ENCODE data around the gene THRB. TPM values are rescaled to one million over a fixed set of nuclear protein-coding genes. Genes with fewer than 3 reads are reported as not detected.

Gene THRB
- total RNA-seq, 6 experiments from 2014 or later, result 14.5 to 29.5 (median 17.3) TPM

DNA sequence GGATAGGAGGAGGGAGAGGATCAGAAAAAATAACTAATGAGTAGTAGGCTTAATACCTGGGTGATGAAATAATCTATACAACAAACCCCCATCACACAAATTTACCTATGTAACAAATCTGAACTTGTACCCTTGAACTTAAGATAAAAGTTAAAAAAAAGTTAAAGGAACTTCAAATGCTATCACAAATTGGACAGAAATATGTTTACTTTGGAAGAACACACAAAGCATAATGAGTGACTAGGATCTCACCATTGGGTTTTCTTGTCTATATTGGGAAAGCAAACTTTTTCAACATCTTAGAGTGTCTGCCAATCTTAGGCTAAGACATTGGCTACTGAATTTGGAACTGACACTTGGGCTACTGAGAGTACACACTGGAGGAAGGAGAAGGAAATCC lies 140.4 kb downstream of the THRB start:
- H3K4me1 ChIP-seq, result peaks cover 0 to 33% (median 11%) of the 10 kb centered on the region in 4 donors
- no peaks in the 10 kb centered on the region for H3K36me3 ChIP-seq
- H3K4me3 ChIP-seq, result no peak overlapping the region
- TF ChIP-seq, protein P1, sequence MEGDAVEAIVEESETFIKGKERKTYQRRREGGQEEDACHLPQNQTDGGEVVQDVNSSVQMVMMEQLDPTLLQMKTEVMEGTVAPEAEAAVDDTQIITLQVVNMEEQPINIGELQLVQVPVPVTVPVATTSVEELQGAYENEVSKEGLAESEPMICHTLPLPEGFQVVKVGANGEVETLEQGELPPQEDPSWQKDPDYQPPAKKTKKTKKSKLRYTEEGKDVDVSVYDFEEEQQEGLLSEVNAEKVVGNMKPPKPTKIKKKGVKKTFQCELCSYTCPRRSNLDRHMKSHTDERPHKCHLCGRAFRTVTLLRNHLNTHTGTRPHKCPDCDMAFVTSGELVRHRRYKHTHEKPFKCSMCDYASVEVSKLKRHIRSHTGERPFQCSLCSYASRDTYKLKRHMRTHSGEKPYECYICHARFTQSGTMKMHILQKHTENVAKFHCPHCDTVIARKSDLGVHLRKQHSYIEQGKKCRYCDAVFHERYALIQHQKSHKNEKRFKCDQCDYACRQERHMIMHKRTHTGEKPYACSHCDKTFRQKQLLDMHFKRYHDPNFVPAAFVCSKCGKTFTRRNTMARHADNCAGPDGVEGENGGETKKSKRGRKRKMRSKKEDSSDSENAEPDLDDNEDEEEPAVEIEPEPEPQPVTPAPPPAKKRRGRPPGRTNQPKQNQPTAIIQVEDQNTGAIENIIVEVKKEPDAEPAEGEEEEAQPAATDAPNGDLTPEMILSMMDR (IDR thresholded peaks at IDR 0.05), result no peak
- no peak for TF ChIP-seq POLR2A (IDR thresholded peaks at IDR 0.05)
- H3K27me3 ChIP-seq, result no peaks in the 10 kb centered on the region
- no peaks in the 10 kb centered on the region for H3K9me3 ChIP-seq
- intact Hi-C loops (cut with DNase I), result loop anchor here in 1 of 2 donors (10.0 kb wide), 1 partner anchor 79 kb away; no protein-coding TSS in a partner anchor
- peak overlapping the region in 1 of 3 donors; percentile 17 for H3K27ac ChIP-seq
- ATAC-seq (peak; percentile 34 to 78 (median 58)), DNase-seq (no peak)

DNA sequence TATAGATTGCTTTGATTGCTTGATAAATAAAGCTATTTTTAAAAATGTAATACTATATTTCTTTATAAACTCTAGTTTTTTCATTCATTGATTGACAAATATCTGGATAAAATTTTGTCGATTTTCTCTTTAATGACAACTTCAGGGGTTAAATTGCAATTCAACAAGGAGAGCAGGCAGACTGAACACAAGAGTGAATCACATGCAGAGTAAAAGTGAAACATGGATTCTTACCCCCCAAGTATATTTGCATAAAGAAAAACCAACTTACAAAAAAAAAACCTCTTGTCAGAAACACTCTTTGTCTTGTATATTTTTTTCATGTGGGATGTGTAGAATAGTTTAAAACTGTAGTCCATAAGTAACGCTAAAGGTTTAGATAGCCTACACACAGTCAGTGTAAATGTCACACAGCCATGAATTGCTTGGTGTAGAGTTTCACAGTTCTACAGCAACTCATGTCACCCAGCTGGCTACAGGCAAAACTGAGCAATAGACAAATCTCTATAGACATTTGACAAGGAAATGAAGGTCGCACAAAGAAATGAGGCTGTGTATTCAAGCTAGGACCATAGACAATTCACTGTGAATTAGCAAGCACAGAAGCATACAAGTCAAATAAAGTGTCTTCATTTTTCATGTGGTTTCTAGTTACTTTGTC lies 141.6 kb downstream of the THRB start:
- DNase-seq (no peak), ATAC-seq (peak in 2 of 4 donors; percentile 18 to 29)
- TF ChIP-seq POLR2A (IDR thresholded peaks at IDR 0.05), result no peak
- TF ChIP-seq, protein P1 (IDR thresholded peaks at IDR 0.05), result no peak
- 43% methylated on average over 3 of the region's 3 CpGs for WGBS (ENCODE audit: insufficient coverage, low coverage, low lambda C conversion rate, missing lambda C conversion rate)
- Histone ChIP-seq H3K27ac (no peak overlapping the region), H3K4me1 (peaks cover 0 to 33% (median 11%) of the 10 kb centered on the region in 4 donors), H3K9me3 (no peaks in the 10 kb centered on the region), H3K4me3 (no peak overlapping the region), H3K36me3 (no peaks in the 10 kb centered on the region), H3K27me3 (no peaks in the 10 kb centered on the region)
- intact Hi-C loops (cut with DNase I), result loop anchor here in 1 of 2 donors (10.0 kb wide), 1 partner anchor 78 kb away; no protein-coding TSS in a partner anchor

DNA sequence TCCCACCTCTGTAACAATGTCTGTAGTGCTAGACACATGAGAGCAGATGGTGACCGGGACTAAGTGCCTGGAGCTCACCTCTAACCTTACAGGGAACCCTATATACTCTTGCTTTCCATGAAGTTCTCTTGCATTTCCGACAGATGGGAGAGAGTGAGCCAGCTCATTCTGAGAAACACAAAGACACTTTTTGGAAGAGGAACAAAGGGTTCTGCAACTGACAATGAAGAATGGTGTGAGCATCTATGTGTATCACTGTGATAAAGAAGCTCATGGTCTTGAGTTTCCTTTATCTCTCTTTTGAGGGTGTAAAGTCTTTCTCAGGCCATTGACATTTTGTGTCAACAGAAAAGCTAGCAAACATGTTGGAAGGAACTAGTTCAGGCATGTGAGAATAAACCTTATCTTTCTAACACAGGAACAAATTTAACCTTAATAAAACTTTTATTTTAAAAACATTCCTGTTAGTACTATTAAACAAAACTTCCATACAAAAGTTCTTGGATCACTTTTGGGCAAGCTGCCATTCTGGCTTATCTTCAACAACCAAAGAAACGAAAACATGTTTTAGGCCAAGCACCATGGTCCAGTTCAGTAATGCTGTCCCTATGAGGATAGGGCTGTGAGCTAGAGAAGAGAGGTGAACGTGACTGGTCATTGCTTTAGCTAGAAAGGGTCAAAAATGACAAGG lies 142.7 kb downstream of the THRB start:
- ATAC-seq (peak; percentile 73 to 81 (median 75)), DNase-seq (peak in 1 of 3 donors; percentile 69)
- TF ChIP-seq POLR2A (IDR thresholded peaks at IDR 0.05), result no peak
- TF ChIP-seq, protein P1 (IDR thresholded peaks at IDR 0.05), result no peak
- H3K4me3 ChIP-seq, result no peak overlapping the region
- no peaks in the 10 kb centered on the region for H3K27me3 ChIP-seq
- H3K36me3 ChIP-seq, result no peaks in the 10 kb centered on the region
- WGBS (ENCODE audit: insufficient coverage, low coverage, low lambda C conversion rate, missing lambda C conversion rate), result 29% methylated on average over 3 of the region's 4 CpGs
- no peaks in the 10 kb centered on the region for H3K9me3 ChIP-seq
- intact Hi-C loops (cut with DNase I), result loop anchor here in 1 of 2 donors (10.0 kb wide), 1 partner anchor 77 kb away; no protein-coding TSS in a partner anchor
- peaks cover 0 to 33% (median 11%) of the 10 kb centered on the region in 4 donors for H3K4me1 ChIP-seq
- H3K27ac ChIP-seq, result no peak overlapping the region

DNA sequence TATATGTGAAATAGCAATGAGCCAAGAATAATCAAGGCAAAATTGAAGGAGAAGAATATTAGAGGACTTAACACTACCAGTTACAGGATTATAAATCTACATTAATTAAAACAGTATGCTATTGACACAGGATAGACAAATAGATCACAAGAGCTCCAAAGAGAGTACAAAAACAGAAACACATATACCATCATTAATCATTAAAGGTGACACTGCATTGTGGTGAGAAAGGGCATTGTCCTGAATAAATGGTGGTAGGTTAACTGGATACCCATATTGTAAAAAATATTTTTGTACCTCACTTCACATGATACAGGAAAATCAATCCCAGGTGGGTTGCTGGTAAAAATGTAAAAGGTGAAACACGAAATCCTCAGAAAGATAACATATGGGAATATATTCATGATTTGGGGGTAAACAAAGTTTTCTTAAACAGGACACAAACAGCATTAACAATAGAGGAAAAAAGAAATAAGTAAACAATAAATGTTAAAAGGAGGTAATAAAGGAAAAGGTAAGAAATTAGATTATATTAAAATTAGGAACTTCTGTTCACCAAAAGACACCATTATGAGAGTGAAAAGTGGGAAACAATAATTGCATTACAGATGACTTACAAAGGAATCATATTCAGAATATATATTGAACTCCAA lies 145.2 kb downstream of the THRB start:
- DNase-seq (no peak), ATAC-seq (no peak)
- H3K27me3 ChIP-seq, result no peaks in the 10 kb centered on the region
- TF ChIP-seq, protein P1 (IDR thresholded peaks at IDR 0.05), result no peak
- no peak for TF ChIP-seq POLR2A (IDR thresholded peaks at IDR 0.05)
- WGBS (ENCODE audit: insufficient coverage, low coverage, low lambda C conversion rate, missing lambda C conversion rate), result 71% methylated on average over 1 of the region's 1 CpG
- intact Hi-C loops (cut with DNase I), result loop anchor here in 1 of 2 donors (10.0 kb wide), 1 partner anchor 75 kb away; no protein-coding TSS in a partner anchor
- H3K4me3 ChIP-seq, result no peak overlapping the region
- peaks cover 0 to 38% (median 12%) of the 10 kb centered on the region in 4 donors for H3K4me1 ChIP-seq
- no peaks in the 10 kb centered on the region for H3K9me3 ChIP-seq
- no peaks in the 10 kb centered on the region for H3K36me3 ChIP-seq
- no peak overlapping the region for H3K27ac ChIP-seq
